Smooth muscle cell (in vitro differentiated cells): ENCODE results near the gene MEIOB. TPM values are rescaled to one million over a fixed set of nuclear protein-coding genes. Genes with fewer than 3 reads are reported as not detected.

Experiments used
- DNase-seq: peaks from one replicate; lab custom pipeline; 2025; ENCODE audit not compliant: unreplicated experiment; lab: John Stamatoyannopoulos, UW
- H2AFZ ChIP-seq: fragments of 200-600 bp; sonication (generic); 2 replicates; pipeline ENCODE4 v1.6.0; 2016; ENCODE audit warnings: antibody characterized with exemption, low read depth, mild to moderate bottlenecking
- H3F3A ChIP-seq: fragments of 200-600 bp; sonication (generic); 2 replicates; pipeline ENCODE4 v1.6.0; 2017; ENCODE audit warnings: antibody characterized with exemption, low read depth
- H3K27ac ChIP-seq: fragments of 200-600 bp; sonication (generic); 2 replicates; pipeline ENCODE4 v1.5.1; 2016; ENCODE audit warnings: low read depth, mild to moderate bottlenecking
- H3K27me3 ChIP-seq: fragments of 200-600 bp; sonication (generic); 2 replicates; pipeline ENCODE4 v1.6.1; 2016; ENCODE audit warnings: low read depth, mild to moderate bottlenecking
- H3K36me3 ChIP-seq: fragments of 200-600 bp; sonication (generic); 2 replicates; pipeline ENCODE4 v1.5.1; 2016; ENCODE audit warnings: low read depth
- H3K4me1 ChIP-seq: fragments of 200-600 bp; sonication (generic); 2 replicates; pipeline ENCODE4 v1.5.1; 2016; ENCODE audit warnings: low read depth
- H3K4me2 ChIP-seq: fragments of 200-600 bp; sonication (generic); 2 replicates; pipeline ENCODE4 v1.6.0; 2016; ENCODE audit warnings: mild to moderate bottlenecking
- H3K4me3 ChIP-seq: fragments of 200-600 bp; sonication (generic); 2 replicates; pipeline ENCODE4 v1.5.1; 2016; ENCODE audit warnings: mild to moderate bottlenecking
- H3K79me2 ChIP-seq: fragments of 200-600 bp; sonication (generic); 2 replicates; pipeline ENCODE4 v1.6.0; 2016; ENCODE audit warnings: low read depth, mild to moderate bottlenecking
- H3K9ac ChIP-seq: fragments of 200-600 bp; sonication (generic); 2 replicates; pipeline ENCODE4 v1.6.0; 2016; ENCODE audit warnings: low read depth
- H3K9me3 ChIP-seq: fragments of 200-600 bp; sonication (generic); replicated peaks from 2 replicates; pipeline ENCODE4 v1.5.1; 2016; ENCODE audit warnings: low read depth
- H4K20me1 ChIP-seq: fragments of 200-600 bp; sonication (generic); 2 replicates; pipeline ENCODE4 v1.6.0; 2016; ENCODE audit warnings: low read depth
- whole genome bisulfite sequencing: methylation state at CpG from one replicate; pipeline ENCODE4 v1.1.7; 2016; ENCODE audit warnings: low lambda C conversion rate; 5-methylcytosine and 5-hydroxymethylcytosine counted together
- polyA plus RNA-seq: library from polyadenylated mRNA; unstranded; fragments of >200 nt; fragmentation: Nextera tagmentation; extraction: Ambion mirVana; gene quantifications from 2 replicates; pipeline ENCODE4 v1.2.1, GENCODE V29; 2016
- total RNA-seq: library from RNA; depleted of rRNA; stranded (reverse); fragments of >200 nt; gene quantifications from 2 replicates; pipeline ENCODE4 v1.2.3, GENCODE V29; 2014
- TF ChIP-seq, protein P1 (sequence below): fragments of 200-600 bp; sonication (generic); IDR thresholded peaks from 2 replicates; pipeline ENCODE4 v1.5.1; 2017; ENCODE audit warnings: borderline replicate concordance, mild to moderate bottlenecking, antibody characterized with exemption; ENCODE audit not compliant: insufficient read depth, poor library complexity, severe bottlenecking

Gene MEIOB
- total and polyA plus RNA-seq, 2 experiments from 2014 or later = 0.18 to 1.7 TPM

DNA sequence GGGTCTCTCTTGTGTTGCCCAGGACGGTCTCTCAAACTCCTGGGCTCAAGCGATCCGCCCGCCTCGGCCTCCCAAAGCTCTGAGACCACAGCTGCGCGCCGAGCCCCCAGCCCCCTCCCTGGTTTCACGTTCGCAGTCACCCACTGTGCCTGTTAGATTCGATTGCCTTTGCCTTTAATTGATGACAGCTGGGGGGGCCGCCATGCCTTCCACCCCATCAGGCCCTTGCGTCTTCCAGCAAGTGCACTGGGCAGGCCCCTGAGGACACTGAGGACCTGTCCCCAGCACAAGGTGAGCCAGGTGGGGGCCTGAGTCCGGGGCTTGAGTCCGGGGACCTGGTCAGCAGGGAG is 81.7 kb downstream of the MEIOB start:
- Histone ChIP-seq H2AFZ (no peak overlapping the region), H3K9me3 (no peaks in the 10 kb centered on the region), H3K9ac (no peak overlapping the region), H3K79me2 (peaks cover 21% of the 10 kb centered on the region), H3K36me3 (no peaks in the 10 kb centered on the region), H3K4me1 (no peaks in the 10 kb centered on the region), H3K4me2 (no peak overlapping the region), H4K20me1 (peaks cover 32% of the 10 kb centered on the region), H3K27me3 (no peaks in the 10 kb centered on the region), H3K27ac (no peak overlapping the region), H3F3A (no peaks in the 10 kb centered on the region), H3K4me3 (no peak overlapping the region)
- DNase-seq = no peak
- TF ChIP-seq, protein P1, sequence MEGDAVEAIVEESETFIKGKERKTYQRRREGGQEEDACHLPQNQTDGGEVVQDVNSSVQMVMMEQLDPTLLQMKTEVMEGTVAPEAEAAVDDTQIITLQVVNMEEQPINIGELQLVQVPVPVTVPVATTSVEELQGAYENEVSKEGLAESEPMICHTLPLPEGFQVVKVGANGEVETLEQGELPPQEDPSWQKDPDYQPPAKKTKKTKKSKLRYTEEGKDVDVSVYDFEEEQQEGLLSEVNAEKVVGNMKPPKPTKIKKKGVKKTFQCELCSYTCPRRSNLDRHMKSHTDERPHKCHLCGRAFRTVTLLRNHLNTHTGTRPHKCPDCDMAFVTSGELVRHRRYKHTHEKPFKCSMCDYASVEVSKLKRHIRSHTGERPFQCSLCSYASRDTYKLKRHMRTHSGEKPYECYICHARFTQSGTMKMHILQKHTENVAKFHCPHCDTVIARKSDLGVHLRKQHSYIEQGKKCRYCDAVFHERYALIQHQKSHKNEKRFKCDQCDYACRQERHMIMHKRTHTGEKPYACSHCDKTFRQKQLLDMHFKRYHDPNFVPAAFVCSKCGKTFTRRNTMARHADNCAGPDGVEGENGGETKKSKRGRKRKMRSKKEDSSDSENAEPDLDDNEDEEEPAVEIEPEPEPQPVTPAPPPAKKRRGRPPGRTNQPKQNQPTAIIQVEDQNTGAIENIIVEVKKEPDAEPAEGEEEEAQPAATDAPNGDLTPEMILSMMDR = no peak
- 93% methylated on average over 15 of the region's 15 CpGs for WGBS

DNA sequence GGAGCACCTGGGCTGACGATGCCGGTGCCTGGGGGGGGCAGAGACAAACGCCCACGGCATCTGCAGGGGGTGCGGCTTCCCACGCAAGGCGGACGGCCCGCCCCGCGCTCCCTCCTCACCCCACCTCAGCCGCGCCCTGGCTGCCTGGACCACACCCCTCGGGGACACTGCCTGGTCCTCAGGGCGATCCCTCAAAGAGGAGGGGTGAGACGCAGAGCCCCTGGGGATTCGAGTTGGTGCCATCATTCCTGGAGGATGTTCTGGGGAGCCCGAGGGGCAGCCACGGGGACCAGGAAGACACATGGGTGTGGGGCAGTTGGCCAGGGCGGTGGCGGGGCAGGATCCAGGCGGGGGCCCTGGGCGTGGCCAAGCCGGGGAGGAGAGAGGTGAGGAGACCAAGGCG is 82.3 kb downstream of the MEIOB start:
- H3K4me1 ChIP-seq = no peaks in the 10 kb centered on the region
- no peak overlapping the region for H3K4me3 ChIP-seq
- H3K27me3 ChIP-seq = no peaks in the 10 kb centered on the region
- H3F3A ChIP-seq = no peaks in the 10 kb centered on the region
- H3K36me3 ChIP-seq = no peaks in the 10 kb centered on the region
- peaks cover 27% of the 10 kb centered on the region for H3K79me2 ChIP-seq
- TF ChIP-seq, protein P1 = no peak
- H3K9ac ChIP-seq = no peak overlapping the region
- 96% methylated on average over 14 of the region's 25 CpGs for WGBS
- no peak for DNase-seq
- peaks cover 37% of the 10 kb centered on the region for H4K20me1 ChIP-seq
- H3K4me2 ChIP-seq = no peak overlapping the region
- H2AFZ ChIP-seq = no peak overlapping the region
- H3K27ac ChIP-seq = no peak overlapping the region
- no peaks in the 10 kb centered on the region for H3K9me3 ChIP-seq

DNA sequence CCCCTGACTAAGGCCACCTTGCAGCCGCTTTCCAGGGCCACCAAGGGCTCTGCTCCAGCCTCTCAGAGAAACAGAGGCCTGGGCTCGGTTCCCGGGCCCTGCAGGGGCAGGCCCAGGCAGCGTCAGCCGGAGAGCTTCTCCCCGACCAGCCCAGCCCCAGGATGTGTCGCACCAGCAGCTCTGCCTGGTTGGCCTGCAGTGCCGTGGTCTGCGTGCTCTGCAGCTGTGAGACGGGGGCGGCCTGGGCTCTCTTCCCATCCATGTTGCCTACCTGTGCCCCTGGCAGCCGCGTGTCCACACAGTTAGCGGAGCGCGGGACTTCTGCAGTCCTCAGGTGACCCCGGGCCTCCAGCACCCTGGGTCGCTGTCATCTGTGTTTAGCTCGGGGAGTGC is 83.3 kb downstream of the MEIOB start:
- H4K20me1 ChIP-seq = peaks cover 44% of the 10 kb centered on the region
- DNase-seq = no peak
- no peak overlapping the region for H2AFZ ChIP-seq
- H3K27ac ChIP-seq = no peak overlapping the region
- H3K4me3 ChIP-seq = no peak overlapping the region
- H3K36me3 ChIP-seq = no peaks in the 10 kb centered on the region
- H3K9me3 ChIP-seq = no peaks in the 10 kb centered on the region
- H3K4me2 ChIP-seq = no peak overlapping the region
- peaks cover 37% of the 10 kb centered on the region for H3K79me2 ChIP-seq
- TF ChIP-seq, protein P1 = no peak
- no peaks in the 10 kb centered on the region for H3F3A ChIP-seq
- H3K27me3 ChIP-seq = no peaks in the 10 kb centered on the region
- WGBS = 89% methylated on average over 19 of the region's 19 CpGs
- H3K4me1 ChIP-seq = no peaks in the 10 kb centered on the region
- no peak overlapping the region for H3K9ac ChIP-seq

DNA sequence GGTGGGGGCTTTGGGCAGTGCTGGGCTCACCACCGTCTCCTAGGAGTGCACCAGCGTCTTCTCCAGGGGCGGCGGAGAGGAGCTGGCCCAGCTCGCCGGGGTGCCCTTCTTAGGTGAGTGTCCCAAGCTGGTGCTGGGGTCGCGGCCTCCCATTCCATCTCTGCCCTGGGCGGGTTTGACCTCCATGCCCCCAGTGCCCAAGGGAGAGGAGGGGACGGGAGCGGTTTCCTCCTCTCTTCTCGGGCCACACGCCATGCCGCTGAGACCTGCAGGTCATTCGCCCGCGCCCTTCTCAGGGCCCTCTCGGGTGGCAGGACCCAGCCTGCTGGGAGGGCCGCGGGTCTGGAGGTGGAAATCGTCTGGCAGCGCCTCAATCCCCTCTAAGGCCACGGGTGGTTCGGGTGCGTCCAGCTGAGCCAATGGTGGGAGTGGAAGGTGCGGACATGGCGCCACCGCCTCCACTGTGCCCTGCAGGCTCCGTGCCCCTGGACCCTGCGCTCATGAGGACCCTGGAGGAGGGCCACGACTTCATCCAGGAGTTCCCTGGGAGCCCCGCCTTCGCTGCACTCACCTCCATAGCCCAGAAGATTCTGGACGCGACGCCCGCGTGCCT is 83.8 kb downstream of the MEIOB start:
- Histone ChIP-seq H3K4me2 (no peak overlapping the region), H3K4me3 (no peak overlapping the region), H3K27me3 (no peaks in the 10 kb centered on the region), H3K79me2 (peaks cover 37% of the 10 kb centered on the region), H2AFZ (no peak overlapping the region), H3K9me3 (no peaks in the 10 kb centered on the region), H3K27ac (no peak overlapping the region), H3K4me1 (no peaks in the 10 kb centered on the region), H3K9ac (no peak overlapping the region), H3K36me3 (no peaks in the 10 kb centered on the region), H4K20me1 (peaks cover 44% of the 10 kb centered on the region), H3F3A (no peaks in the 10 kb centered on the region)
- 96% methylated on average over 33 of the region's 38 CpGs for WGBS
- no peak for DNase-seq
- TF ChIP-seq, protein P1 = no peak
